WTC11 (cell line): Measurements from ENCODE around the gene NSMCE1. TPM values are rescaled to one million over a fixed set of nuclear protein-coding genes. Genes with fewer than 3 reads are reported as not detected.

Experiments
- ATAC-seq: fragments of 200-7000 bp; cut with Tn5 transposase; 2 replicates; pipeline ENCODE4 v1.10.0; 2021; ENCODE audit warnings: mild to moderate bottlenecking, moderate library complexity
- CTCF ChIA-PET: fragments of 300-600 bp; sonication (Branson Sonifier 250); formaldehyde crosslinking; loops from one replicate; lab custom pipeline; 2021; ENCODE audit warnings: antibody characterized with exemption; lab: Charles Lee
- POLR2A ChIA-PET: fragments of 350-600 bp; sonication (Branson Sonifier 250); formaldehyde crosslinking; loops from one replicate; lab custom pipeline; 2021; ENCODE audit warnings: antibody characterized with exemption; lab: Charles Lee
- DNase-seq: peaks from one replicate; pipeline ENCODE4 v3.0.0; 2021; ENCODE audit warnings: low spot score
- H3K27ac Mint-ChIP-seq: 2 replicates; pipeline ENCODE4 v1.8.0; 2021; ENCODE audit warnings: mixed read lengths
- H3K27me3 Mint-ChIP-seq: 2 replicates; pipeline ENCODE4 v1.8.0; 2021; ENCODE audit warnings: low read depth, mild to moderate bottlenecking, moderate library complexity, mixed read lengths
- H3K36me3 Mint-ChIP-seq: 2 replicates; pipeline ENCODE4 v1.8.0; 2021; ENCODE audit warnings: mixed read lengths
- H3K4me1 Mint-ChIP-seq: 2 replicates; pipeline ENCODE4 v1.8.0; 2022; ENCODE audit warnings: mixed read lengths
- H3K4me3 Mint-ChIP-seq: 2 replicates; pipeline ENCODE4 v1.8.0; 2021; ENCODE audit warnings: mild to moderate bottlenecking, moderate library complexity, mixed read lengths
- H3K9me3 Mint-ChIP-seq: 2 replicates; pipeline ENCODE4 v1.8.0; 2021; ENCODE audit warnings: mixed read lengths
- ATF1 ChIP-seq: sonication (generic); formaldehyde crosslinking; IDR thresholded peaks from 2 replicates; pipeline ENCODE4 v1.8.1; 2023; ENCODE audit warnings: mild to moderate bottlenecking, moderate library complexity, missing genetic modification reagents
- ATF6 ChIP-seq: sonication (generic); formaldehyde crosslinking; IDR thresholded peaks from 2 replicates; pipeline ENCODE4 v1.8.1; 2023; ENCODE audit warnings: mild to moderate bottlenecking, missing genetic modification reagents
- E2F5 ChIP-seq: sonication (generic); formaldehyde crosslinking; IDR thresholded peaks from 2 replicates; pipeline ENCODE4 v1.8.1; 2022; ENCODE audit warnings: mild to moderate bottlenecking, moderate library complexity, missing genetic modification reagents
- ESRRA ChIP-seq: sonication (generic); formaldehyde crosslinking; IDR thresholded peaks from 2 replicates; pipeline ENCODE4 v1.8.1; 2022; ENCODE audit warnings: mild to moderate bottlenecking, missing genetic modification reagents, borderline replicate concordance
- FOXJ3 ChIP-seq: sonication (generic); formaldehyde crosslinking; IDR thresholded peaks from 2 replicates; pipeline ENCODE4 v1.9.0; 2021; ENCODE audit warnings: missing genetic modification reagents, mild to moderate bottlenecking, borderline replicate concordance
- GABPB1 ChIP-seq: sonication (generic); formaldehyde crosslinking; IDR thresholded peaks from 2 replicates; pipeline ENCODE4 v1.8.1; 2023; ENCODE audit warnings: mild to moderate bottlenecking, missing genetic modification reagents
- GTF2I ChIP-seq: fragments of 250-450 bp; sonication (Bioruptor Pico); conservative IDR thresholded peaks from 2 replicates; pipeline ENCODE4 v1.4.0; 2021; ENCODE audit warnings: mild to moderate bottlenecking
- KAT7 ChIP-seq: sonication (generic); formaldehyde crosslinking; IDR thresholded peaks from 2 replicates; pipeline ENCODE4 v1.8.1; 2023; ENCODE audit warnings: missing genetic modification reagents, mild to moderate bottlenecking, borderline replicate concordance
- MAX ChIP-seq: sonication (generic); formaldehyde crosslinking; IDR thresholded peaks from 2 replicates; pipeline ENCODE4 v1.8.0; 2022; ENCODE audit warnings: mild to moderate bottlenecking, missing genetic modification reagents
- TP53 ChIP-seq: sonication (generic); formaldehyde crosslinking; IDR thresholded peaks from 2 replicates; pipeline ENCODE4 v1.8.1; 2023; ENCODE audit warnings: mild to moderate bottlenecking, missing genetic modification reagents
- ZNF396 ChIP-seq: fragments of 250-450 bp; sonication (Bioruptor Pico); IDR thresholded peaks from 2 replicates; pipeline ENCODE4 v1.8.0; 2021; ENCODE audit warnings: mild to moderate bottlenecking, moderate library complexity, borderline replicate concordance
- ZSCAN18 ChIP-seq: fragments of 250-450 bp; sonication (Bioruptor Pico); IDR thresholded peaks from 2 replicates; pipeline ENCODE4 v2.1.2; 2022; ENCODE audit warnings: mild to moderate bottlenecking, moderate library complexity
- total RNA-seq: library from RNA; stranded (reverse); gene quantifications from 3 replicates; pipeline ENCODE4 v1.2.3, GENCODE V29; 2021
- TF ChIP-seq, protein P1 (sequence below): sonication (generic); formaldehyde crosslinking; IDR thresholded peaks from 2 replicates; pipeline ENCODE4 v1.8.1; 2023; ENCODE audit warnings: mild to moderate bottlenecking, moderate library complexity, missing genetic modification reagents
- TF ChIP-seq, protein P2 (sequence below): sonication (generic); formaldehyde crosslinking; IDR thresholded peaks from 2 replicates; pipeline ENCODE4 v1.8.0; 2022; ENCODE audit warnings: missing genetic modification reagents
- TF ChIP-seq, protein P3 (sequence below): sonication (generic); formaldehyde crosslinking; IDR thresholded peaks from 2 replicates; pipeline ENCODE4 v1.8.0; 2022; ENCODE audit warnings: mild to moderate bottlenecking, missing genetic modification reagents
- TF ChIP-seq, protein P4 (sequence below): fragments of 250-450 bp; sonication (Bioruptor Pico); IDR thresholded peaks from 2 replicates; pipeline ENCODE4 v1.9.0; 2021; ENCODE audit warnings: mild to moderate bottlenecking, borderline replicate concordance

The NSMCE1 gene
- total RNA-seq, 1 experiment from 2014 or later = 29.4 TPM

DNA sequence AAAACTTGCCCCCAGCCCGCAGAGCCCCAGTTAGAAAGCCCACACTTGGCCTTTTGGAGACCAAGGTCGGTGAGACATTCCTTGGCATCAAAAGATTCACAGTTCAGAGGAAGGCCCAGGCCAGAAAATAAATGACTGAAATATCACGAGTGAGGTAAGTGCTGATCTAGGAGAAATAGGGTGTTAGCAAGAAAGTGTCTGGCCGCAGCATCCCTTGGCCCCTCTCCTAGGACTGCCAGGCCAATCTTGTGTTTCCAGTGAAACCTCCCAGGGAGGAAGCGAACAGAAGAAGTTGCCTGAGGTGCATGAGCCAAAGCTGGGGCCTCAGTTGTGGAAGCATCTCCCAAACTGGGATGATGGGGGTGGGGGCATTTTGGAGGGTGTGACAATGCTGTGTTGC lies 22.5 kb upstream of the NSMCE1 start (continued):
- TF ChIP-seq, protein P1, sequence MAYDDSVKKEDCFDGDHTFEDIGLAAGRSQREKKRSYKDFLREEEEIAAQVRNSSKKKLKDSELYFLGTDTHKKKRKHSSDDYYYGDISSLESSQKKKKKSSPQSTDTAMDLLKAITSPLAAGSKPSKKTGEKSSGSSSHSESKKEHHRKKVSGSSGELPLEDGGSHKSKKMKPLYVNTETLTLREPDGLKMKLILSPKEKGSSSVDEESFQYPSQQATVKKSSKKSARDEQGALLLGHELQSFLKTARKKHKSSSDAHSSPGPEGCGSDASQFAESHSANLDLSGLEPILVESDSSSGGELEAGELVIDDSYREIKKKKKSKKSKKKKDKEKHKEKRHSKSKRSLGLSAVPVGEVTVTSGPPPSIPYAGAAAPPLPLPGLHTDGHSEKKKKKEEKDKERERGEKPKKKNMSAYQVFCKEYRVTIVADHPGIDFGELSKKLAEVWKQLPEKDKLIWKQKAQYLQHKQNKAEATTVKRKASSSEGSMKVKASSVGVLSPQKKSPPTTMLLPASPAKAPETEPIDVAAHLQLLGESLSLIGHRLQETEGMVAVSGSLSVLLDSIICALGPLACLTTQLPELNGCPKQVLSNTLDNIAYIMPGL (CRISPR knock-in tag) = no peak
- TF ChIP-seq ZSCAN18 (no peak), ATF1 (CRISPR knock-in tag) (no peak), MAX (no peak)
- TF ChIP-seq, protein P2, sequence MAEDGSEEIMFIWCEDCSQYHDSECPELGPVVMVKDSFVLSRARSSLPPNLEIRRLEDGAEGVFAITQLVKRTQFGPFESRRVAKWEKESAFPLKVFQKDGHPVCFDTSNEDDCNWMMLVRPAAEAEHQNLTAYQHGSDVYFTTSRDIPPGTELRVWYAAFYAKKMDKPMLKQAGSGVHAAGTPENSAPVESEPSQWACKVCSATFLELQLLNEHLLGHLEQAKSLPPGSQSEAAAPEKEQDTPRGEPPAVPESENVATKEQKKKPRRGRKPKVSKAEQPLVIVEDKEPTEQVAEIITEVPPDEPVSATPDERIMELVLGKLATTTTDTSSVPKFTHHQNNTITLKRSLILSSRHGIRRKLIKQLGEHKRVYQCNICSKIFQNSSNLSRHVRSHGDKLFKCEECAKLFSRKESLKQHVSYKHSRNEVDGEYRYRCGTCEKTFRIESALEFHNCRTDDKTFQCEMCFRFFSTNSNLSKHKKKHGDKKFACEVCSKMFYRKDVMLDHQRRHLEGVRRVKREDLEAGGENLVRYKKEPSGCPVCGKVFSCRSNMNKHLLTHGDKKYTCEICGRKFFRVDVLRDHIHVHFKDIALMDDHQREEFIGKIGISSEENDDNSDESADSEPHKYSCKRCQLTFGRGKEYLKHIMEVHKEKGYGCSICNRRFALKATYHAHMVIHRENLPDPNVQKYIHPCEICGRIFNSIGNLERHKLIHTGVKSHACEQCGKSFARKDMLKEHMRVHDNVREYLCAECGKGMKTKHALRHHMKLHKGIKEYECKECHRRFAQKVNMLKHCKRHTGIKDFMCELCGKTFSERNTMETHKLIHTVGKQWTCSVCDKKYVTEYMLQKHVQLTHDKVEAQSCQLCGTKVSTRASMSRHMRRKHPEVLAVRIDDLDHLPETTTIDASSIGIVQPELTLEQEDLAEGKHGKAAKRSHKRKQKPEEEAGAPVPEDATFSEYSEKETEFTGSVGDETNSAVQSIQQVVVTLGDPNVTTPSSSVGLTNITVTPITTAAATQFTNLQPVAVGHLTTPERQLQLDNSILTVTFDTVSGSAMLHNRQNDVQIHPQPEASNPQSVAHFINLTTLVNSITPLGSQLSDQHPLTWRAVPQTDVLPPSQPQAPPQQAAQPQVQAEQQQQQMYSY (CRISPR knock-in tag) = no peak
- TF ChIP-seq, all 79 proteins: peak for 0

DNA sequence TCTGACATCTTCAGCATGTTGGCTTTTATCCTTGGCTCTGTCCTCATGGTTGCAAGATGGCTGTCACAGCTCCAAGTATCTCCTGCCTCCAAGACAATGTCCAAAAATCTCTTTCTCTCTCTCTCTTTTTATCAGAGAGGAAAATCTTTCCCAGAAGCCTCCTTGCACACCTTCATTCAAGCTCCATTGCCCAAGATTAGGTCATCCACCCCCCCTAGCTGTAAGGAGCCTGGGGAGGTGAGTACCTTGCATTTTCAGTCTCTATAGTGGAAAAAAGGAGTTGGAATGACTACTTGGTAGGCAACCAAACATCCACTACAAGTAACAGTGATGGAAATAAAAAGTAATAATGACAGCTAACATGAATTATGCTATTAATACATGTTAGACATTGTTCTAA lies 22.0 kb upstream of the NSMCE1 start:
- CTCF ChIA-PET = interaction anchor here (1.6 kb wide), 1 partner anchor 78 kb away, joined by 5 read pairs; no protein-coding TSS in a partner anchor
- POLR2A ChIA-PET = no interaction called here

GRCh38 chr16:27289669-27290068 lies 21.1 kb upstream of the NSMCE1 start:
- POLR2A ChIA-PET = interaction anchor here (0.6 kb wide), 1 partner anchor 28 kb away, joined by 3 read pairs; no protein-coding TSS in a partner anchor

More for the DNA sequence above, 22.0 kb upstream of the NSMCE1 start:
- no peak overlapping the region for H3K27ac Mint-ChIP-seq
- H3K4me1 Mint-ChIP-seq = no peaks in the 10 kb centered on the region
- TF ChIP-seq ATF1 (CRISPR knock-in tag) = no peak
- TF ChIP-seq GTF2I = no peak
- TF ChIP-seq, all 79 proteins: peak for 0
- DNase-seq = no peak
- peaks cover 6% of the 10 kb centered on the region for H3K9me3 Mint-ChIP-seq
- no peaks in the 10 kb centered on the region for H3K27me3 Mint-ChIP-seq
- H3K36me3 Mint-ChIP-seq = no peaks in the 10 kb centered on the region
- ATAC-seq = no peak
- no peak overlapping the region for H3K4me3 Mint-ChIP-seq

More at GRCh38 chr16:27289669-27290068, 21.1 kb upstream of the NSMCE1 start:
- DNase-seq = no peak
- Mint-ChIP-seq H3K9me3 (peaks cover 6% of the 10 kb centered on the region), H3K4me3 (no peak overlapping the region), H3K27me3 (no peaks in the 10 kb centered on the region), H3K4me1 (no peaks in the 10 kb centered on the region), H3K36me3 (no peaks in the 10 kb centered on the region), H3K27ac (no peak overlapping the region)
- no peak for ATAC-seq
- CTCF ChIA-PET = interaction anchor here (1.6 kb wide), 1 partner anchor 78 kb away, joined by 5 read pairs; no protein-coding TSS in a partner anchor
- TF ChIP-seq E2F5 (no peak), FOXJ3 (CRISPR knock-in tag) (no peak), TP53 (CRISPR knock-in tag) (no peak), KAT7 (CRISPR knock-in tag) (no peak), ESRRA (CRISPR knock-in tag) (no peak), GABPB1 (no peak), ATF6 (CRISPR knock-in tag) (no peak), ZNF396 (CRISPR knock-in tag) (no peak)
- TF ChIP-seq, protein P3, sequence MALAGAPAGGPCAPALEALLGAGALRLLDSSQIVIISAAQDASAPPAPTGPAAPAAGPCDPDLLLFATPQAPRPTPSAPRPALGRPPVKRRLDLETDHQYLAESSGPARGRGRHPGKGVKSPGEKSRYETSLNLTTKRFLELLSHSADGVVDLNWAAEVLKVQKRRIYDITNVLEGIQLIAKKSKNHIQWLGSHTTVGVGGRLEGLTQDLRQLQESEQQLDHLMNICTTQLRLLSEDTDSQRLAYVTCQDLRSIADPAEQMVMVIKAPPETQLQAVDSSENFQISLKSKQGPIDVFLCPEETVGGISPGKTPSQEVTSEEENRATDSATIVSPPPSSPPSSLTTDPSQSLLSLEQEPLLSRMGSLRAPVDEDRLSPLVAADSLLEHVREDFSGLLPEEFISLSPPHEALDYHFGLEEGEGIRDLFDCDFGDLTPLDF (CRISPR knock-in tag) = no peak
- TF ChIP-seq, protein P4, sequence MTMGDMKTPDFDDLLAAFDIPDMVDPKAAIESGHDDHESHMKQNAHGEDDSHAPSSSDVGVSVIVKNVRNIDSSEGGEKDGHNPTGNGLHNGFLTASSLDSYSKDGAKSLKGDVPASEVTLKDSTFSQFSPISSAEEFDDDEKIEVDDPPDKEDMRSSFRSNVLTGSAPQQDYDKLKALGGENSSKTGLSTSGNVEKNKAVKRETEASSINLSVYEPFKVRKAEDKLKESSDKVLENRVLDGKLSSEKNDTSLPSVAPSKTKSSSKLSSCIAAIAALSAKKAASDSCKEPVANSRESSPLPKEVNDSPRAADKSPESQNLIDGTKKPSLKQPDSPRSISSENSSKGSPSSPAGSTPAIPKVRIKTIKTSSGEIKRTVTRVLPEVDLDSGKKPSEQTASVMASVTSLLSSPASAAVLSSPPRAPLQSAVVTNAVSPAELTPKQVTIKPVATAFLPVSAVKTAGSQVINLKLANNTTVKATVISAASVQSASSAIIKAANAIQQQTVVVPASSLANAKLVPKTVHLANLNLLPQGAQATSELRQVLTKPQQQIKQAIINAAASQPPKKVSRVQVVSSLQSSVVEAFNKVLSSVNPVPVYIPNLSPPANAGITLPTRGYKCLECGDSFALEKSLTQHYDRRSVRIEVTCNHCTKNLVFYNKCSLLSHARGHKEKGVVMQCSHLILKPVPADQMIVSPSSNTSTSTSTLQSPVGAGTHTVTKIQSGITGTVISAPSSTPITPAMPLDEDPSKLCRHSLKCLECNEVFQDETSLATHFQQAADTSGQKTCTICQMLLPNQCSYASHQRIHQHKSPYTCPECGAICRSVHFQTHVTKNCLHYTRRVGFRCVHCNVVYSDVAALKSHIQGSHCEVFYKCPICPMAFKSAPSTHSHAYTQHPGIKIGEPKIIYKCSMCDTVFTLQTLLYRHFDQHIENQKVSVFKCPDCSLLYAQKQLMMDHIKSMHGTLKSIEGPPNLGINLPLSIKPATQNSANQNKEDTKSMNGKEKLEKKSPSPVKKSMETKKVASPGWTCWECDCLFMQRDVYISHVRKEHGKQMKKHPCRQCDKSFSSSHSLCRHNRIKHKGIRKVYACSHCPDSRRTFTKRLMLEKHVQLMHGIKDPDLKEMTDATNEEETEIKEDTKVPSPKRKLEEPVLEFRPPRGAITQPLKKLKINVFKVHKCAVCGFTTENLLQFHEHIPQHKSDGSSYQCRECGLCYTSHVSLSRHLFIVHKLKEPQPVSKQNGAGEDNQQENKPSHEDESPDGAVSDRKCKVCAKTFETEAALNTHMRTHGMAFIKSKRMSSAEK = no peak
